Embryonic facial prominence (tissue), 1 donor: ENCODE measurements around the gene CACNA2D2.

Experiments
- DNase-seq: peaks from one replicate; pipeline ENCODE4 v3.0.0-alpha.2; 2016; ENCODE audit errors: extremely low spot score

The CACNA2D2 gene

DNA sequence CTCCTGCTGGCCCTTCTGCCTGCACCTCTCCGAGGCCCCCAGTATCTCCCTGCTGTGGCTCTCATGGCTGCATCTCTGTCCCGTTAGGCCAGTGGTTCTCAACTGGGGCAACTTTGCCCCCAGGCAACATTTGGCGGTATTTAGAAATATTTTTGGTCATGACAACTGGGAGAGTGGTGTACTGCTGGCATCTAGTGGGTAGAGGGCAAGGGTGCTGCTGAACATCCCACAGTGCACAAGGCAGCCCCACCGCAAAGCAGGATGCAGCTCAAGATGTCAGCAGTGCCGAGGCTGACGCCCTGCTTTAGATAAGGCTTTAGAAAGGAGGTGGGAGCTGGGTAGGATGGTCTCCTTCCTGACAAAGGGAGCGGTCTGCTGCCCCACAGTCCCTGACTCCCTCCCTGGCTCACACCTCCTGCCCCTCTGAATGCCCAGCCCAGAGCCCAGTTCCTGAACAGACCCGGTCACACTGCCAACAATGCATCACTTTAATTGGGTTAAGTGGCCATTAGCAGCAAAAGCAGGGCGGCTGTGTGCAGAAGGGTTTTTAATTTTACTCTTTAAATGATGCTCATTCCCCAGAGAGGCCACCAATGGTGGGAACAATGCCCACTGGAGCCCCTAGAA lies 75.3 kb downstream of the CACNA2D2 start:
- DNase-seq, result no peak

DNA sequence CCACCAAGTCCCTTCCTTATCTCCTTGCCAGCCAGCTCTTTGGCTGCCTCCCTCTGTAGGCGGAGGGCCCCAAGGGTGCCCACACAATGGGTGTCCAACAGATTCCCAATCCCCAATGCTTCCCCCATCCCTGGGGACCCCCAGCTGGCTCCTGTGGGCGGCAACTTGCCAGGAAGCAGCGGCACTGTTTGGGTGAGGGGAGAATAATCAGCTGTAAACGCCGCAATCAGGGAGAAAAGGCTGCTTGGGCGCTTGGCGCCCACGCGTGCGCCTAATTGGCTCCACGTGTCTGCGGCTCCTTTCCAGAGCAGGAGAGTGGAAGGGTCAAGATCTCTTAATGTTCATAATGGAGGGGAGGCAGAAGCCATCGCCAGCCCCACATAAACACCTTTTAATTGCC lies 76.2 kb downstream of the CACNA2D2 start:
- DNase-seq, result no peak

DNA sequence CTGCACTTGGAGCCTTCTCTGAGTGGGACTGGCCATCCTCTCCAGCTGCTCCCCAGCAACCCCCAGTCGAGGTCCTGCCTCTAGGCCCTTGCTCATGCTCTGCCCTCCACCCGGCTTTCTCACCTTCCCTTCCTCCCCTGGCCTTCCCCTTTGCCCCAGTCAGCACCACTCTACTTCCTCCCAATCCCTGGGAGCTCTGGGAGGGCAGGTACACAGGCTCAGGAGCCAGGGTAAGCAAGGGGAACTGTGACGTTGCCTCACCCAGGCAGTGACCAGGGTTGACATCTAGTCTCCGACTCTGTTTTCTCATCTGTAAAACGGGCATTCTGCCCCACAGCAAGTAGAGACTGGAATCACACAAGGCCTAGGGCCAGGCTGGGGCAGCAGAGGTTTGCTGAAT lies 77.5 kb downstream of the CACNA2D2 start:
- no peak for DNase-seq

DNA sequence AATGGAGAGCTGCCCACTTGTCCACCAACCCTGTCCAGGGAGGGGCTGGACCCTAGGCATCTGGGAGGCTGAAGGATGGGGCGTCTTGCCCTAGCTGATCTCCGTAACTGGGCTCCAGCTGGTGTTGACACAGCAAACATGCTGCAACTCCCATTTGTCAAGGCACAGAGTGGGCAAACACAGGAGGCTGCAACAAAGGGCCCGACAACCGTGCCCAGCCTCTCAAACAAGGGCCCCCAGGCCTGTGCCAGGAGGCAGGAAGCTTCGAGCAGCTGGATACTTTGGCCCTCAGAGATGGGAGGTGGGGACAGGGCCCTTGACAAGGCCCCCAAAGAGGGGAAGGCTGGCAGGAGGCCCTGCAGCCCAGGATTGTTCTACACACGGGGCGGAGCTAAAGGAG lies 79.9 kb downstream of the CACNA2D2 start:
- no peak for DNase-seq

DNA sequence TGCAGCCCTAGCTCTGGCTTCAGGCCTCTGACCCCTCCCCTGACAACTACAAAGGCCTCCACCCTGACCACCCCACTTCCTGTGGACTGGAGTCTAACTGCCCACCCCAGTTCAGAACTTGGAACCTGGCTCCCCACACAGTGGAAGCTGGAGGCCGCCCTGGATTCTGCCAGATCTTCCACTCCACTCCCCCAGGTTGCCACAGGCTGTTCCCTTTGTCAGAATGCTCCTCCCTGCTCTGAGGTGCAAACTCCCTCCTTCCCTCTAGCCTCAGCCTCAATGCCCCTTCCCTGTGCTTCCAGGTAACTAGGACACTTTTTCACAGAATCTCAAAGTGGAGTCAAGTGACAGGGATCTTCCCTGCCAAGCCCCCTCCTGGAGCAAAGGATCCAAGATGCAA lies 81.3 kb downstream of the CACNA2D2 start:
- DNase-seq, result no peak

DNA sequence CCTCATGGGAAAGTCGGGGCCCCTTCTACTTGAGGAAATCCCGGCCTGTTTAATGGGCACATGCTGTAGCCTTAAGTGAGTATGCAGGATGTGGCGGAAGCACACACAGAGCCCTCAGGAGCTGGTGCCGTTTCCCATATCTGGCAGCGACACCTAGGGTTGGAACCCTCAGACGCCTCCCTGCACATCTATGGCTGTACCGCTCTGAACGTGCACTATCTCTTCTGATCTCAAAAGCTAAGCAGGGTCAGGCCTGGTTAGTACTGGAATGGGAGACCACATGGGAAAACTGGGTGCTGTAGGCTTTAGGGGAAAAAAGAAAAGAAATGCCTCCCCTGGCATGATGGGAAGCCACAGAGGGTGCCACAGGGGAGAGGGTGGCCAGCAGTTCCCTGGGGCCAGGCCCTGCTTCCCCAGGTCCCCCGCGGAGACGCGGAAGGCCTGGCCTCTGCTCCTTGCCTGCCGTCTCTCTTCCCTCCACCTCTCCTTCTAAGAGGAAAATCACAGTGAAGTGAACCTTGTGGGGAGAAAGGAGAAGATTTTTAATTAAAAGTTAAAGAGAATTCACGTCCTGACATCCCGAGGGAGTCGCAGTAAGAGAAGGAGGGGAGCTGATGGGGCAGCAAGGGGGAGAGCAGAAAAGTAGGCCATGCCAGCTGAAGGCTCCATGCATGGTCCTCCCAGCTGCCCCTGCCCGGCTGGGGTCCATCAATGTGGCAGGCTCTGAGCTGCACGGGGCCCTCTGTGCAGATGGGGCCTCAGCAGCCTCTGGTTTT lies 83.7 kb downstream of the CACNA2D2 start:
- DNase-seq, result no peak

DNA sequence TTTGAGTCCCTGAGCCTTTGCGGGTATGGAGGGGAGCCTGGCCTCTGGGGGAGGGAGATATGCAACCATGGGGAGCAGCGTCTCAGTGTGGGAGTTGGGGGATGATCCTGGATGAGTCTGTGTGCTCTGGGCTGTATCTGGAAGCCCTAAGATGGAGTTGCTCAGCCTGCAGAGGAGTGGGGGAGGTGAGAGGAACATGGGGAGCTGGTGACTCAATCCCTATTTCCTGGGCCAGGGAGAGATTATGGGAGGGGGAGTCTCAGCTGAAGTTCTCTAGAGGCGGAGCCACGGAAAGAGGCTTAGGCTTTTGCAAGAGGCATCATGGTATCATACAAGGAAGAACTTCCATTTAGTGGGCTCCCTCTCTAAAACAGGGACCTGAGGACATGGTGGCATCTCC lies 84.6 kb downstream of the CACNA2D2 start:
- DNase-seq, result no peak

DNA sequence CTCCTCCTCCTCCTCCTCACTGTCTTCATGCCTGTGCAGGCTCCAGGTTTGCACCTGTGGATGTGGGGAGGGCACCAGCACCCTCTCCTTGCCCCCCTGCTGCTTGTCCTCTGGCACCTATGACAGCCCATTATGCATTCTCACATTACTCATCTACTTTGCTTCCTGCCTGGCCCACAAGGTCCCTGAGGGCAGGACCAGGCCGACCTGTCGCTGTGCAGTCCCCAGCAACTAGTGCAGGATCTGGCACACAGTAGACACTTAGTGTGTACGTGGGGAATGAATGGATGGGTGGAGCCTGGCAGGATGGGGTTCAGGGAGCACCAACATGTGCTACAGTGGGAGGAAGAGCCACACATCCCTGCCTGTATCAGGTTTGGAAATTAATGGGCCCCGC lies 85.8 kb downstream of the CACNA2D2 start:
- DNase-seq, result no peak

DNA sequence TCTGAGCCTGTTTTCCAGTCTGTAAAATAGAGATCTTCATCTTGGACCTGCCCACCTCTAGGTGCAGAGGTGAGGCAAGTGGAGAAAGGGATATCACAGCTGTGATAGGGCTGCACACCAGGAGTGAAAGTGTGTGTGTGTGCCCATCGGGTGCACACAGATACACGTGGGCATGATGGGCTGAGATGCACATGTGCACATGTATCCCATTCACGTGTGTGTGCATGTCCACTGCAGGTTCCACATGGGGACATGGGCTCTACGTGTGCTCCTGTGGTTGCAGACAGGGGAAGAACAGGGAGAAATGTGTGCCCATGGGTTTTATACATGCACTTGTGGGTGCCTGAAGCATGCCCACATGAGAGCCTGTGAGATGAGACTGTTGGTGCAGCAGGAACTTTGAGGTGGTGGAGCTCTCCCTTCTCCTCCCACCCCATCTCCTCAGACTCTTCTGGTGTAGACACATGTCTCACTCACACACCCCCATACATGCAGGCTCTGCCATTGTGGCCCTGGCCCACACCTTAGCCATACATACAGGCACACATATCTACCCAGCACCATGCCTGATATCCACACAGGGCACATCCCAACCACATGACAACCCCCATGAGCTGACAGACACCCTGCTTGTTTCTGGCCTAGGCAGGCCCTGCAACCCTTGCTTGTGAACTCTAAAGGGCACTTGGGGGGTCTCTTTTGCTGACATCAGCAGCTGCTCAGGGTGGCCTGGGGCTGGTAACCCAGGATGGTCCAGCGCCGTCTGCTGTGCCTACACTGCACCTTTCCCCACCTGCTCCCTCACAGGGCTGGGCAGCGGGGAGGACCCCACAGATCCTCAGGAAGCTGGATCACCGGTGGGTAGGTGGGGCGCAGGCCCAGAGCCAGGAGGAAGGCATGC lies 86.4 kb downstream of the CACNA2D2 start:
- DNase-seq, result no peak

DNA sequence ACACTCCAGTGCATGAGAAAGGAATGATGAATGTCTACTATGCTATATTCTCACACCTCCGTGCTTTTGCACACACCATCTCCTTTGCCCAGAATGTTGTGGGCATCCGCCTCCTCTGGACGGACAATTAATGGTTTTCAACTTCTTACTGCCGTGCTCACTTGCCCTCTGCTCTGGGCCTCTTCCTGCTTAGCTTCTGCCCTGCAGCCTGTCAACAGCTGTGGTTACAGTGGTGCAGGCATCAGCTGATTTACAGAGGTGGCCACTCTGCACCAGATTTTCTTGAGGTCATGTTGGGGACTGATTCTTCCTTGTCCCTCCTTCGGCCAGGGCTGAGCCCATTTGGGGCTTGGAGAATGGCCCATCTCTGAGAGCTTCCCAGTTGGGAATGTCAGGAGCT lies 87.6 kb downstream of the CACNA2D2 start:
- no peak for DNase-seq

DNA sequence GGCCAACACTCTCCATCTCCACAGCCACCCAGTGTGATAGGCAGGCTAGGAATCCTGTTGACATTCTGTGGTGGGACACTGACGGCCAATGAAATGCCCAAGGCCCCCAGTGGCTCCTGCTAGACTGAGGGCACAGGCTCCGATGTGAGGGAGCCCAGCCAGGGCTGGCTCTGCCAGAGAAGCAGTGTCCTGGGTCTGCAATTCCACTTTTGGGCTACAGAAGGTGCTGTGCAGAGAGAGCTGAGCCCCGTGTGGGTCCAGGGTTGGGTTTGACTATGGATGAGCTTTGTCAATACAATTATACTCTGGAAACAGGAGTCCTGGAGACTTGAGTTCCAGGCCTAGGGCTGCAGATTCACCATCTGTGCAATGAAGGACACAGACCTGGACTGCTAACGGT lies 88.4 kb downstream of the CACNA2D2 start:
- no peak for DNase-seq

DNA sequence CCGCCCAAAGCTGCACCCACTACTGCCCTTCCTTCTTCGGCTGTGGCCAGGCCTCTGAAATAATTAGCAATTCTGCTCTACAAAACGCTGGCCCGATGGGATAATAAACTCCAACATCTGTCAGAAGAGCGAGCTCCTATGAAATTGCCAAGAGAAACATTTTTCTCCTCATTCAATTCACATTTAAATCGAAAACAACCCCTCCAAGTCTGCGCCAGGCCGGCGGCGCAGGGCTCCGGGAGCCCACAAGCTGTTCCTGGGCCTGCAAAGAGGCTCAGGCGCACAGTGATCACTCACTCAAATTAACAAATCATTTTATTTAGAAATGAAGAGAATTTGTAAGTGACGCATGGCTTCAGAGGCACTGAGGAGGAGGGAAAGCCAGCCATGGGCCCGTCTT lies 88.8 kb downstream of the CACNA2D2 start:
- DNase-seq, result no peak

DNA sequence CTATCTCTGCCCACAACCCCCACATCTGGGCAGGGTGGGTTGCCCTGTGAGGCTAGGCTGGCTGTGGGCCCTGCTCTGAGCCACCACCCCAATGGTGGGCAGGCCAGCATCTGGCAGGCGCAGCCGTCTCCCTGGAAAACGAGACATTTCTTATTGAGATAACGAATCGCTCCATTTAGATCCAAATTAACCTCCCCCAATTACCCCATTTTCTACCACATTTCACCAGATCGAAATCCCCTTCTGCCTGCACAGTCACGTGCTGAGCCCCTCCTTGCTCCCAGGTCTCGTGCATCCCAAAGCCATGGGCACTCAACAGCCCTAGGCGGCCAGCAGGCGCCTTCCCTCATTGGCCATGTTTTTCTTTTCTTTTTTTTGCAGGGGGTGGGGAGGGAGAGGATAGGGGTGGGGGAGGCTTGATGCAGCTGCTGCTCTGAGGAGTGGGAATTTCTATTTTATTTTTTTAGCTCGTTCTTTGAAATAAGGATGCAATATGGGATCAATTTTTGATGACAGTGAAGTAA lies 91.1 kb downstream of the CACNA2D2 start:
- DNase-seq, result no peak

DNA sequence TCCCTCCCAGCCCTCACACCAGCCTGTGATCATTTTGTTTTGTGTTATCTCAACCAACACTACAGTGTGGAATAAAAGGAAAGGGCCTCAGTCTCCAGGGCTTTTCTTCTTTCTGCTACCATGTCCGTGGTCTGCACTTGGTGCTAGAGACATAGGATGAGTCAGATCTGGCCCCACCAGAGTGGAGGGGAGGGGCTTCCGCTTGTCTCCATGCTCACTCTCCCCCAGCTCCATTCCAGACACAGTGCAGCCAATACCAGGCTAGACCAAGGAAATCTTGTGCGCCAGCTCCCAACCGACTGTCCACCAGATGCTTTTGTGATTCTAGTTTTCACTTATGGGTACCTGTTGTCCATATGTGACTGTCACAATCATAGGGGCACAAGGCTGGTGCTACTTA lies 92.2 kb downstream of the CACNA2D2 start:
- no peak for DNase-seq

DNA sequence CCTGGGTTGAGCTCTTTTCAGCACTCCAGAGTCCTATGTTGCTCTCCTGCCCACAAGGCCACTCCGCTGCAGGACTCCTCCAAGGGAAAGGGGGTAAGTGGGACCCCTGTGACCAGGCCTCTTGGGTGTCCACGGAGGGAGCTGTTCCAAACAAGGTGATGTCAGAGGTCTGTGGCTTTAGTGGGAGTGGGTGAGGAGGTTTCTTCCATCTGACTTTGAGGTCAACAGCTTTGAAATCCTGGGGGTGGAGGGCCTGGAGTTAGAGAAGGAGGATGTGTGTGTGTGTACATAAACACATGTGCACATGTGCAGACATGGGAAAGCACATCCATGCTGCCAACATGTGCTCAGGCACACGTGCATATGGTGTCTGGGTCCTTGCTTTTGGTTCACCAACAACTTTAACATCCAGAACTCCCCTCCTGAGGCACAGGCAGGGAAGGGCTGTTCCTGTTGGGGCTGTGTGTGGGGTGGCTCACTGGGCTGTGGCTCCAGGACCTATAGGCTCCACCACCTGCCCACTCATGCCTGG lies 92.8 kb downstream of the CACNA2D2 start:
- no peak for DNase-seq

DNA sequence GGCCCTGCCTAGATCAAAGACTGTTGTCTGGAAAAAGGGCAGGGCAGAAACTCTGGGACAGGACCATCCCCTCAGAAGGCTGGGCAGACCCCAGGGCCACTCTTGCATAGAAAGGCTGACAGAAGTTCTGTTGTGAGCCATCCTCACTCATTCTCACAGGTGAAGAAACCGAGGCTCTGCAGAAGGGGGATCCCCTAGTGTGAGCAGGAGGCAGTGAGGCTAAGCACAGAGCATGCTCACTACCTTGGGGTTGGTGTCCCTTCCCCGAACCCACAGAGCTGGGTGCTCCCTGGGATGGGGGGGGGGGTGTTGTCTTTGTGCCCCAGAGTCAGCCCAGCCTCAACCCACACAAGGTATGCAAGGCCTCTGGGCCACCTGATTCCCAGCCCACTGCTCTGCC lies 93.2 kb downstream of the CACNA2D2 start:
- no peak for DNase-seq

DNA sequence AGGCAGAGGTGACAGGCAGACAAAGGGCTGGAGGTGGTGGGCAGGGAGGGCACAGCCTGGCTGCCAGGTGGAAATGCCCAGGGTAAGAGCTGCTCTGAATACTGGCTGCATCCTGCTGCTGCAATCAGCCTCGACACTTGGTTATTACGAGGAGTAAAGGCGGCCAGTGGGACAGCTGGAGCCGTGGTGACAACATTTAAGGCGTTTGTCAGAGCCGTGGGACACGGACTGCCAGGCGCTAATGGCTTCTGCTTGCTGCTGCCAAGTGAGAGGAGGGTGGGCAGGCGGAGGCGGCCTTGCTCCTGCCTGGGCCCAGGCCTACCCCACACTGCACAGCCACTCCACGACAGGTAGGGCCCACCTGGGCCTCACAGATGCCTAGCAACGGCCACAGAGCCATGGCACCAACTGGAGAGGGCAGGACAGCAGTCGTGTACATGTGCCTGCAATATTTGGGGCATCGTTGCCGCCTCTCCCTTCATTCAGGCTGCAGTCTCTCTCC lies 94.9 kb downstream of the CACNA2D2 start:
- no peak for DNase-seq

DNA sequence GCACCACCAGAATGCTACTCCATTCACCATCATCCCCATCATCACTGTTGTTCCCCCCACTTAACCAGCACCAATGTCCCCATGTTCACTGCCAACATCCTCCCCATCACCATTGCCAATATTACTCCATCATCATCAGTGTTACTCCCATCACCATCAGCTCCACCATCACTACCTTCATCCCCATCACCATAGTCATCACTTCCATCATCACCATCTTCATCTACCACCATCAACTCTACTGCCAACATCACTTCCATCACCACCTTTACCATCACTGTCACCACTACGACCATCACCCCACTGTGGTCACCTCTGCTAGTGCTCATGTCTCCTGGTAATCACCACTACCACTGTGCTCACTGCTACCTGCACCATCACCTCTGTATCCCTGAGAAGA lies 96.9 kb downstream of the CACNA2D2 start:
- DNase-seq, result no peak

DNA sequence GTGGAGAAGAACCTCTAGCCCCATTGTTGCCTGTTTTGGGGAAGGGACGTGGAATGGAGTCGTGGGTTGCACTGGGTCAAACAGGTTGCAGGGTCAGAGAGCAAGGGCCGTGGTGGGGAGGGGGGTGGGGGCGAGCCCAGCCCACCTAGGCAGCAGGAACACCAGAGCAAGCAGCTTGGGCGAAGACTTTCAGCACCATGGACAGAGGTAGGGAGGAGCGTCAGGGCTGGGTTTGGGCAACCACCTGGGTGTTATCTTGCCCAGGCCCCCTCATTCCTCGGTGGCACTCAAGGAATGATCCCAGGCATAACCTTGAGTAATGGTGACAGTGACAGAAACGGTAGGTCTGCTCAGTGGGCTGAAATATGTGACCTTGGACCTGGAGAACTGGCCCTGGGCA lies 98.2 kb downstream of the CACNA2D2 start:
- no peak for DNase-seq

DNA sequence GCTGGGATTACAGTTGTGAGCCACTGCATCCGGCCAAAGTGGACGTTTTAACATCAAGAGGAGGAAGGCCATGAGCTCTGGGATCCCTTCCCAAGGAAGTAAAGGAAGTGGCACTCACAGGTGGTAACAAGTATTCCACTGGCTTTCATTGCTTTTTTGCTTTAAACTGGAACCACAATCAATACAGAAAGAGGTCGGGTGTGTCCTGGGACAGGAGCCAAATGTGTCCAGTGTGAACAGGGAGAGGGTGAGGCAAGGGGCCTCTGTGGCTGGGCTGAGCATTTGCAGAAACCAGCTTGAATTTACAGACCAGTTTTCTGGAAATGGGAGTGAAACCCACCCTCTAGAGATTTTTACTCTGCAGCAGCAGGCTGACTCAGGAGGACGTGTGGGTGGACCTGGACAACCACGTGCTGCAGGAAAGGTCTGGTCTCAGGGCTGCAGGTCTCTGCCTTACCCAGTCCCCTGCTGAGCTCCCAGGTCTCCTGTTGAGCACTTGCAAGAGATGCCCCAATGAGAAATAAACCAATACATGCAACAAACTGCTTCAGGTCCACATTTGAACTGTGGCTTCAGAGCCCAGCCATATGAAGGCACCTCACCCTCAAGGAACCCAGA lies 101.3 kb downstream of the CACNA2D2 start:
- DNase-seq, result no peak

DNA sequence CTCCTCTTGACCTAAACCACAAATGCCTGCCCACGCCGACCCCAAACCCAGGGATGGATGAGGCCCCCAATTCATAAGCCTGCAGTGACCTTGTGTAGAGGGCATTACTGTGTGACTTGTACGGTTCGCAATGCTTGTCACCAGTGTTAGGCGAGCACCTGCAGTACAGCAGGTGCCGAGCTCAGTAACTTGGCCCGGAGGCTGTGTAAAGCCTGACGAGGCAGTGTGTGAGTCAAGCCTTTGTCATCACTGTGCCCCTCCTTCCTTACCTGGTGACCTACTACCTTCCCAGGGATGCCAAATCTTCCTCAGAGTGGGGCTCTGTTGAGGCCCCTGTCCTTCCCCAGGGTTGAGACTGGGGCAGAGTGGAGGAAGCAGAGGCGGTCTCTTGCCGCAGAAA lies 106.9 kb downstream of the CACNA2D2 start:
- DNase-seq, result no peak
